Neural cell (in vitro differentiated cells): ENCODE measurements around the gene MCM5.

Experiments
- CTCF ChIP-seq: fragments of 450-650 bp; IDR thresholded peaks from 2 replicates; pipeline ENCODE4 v1.5.1; 2014; ENCODE audit warnings: antibody characterized with exemption, mild to moderate bottlenecking, moderate library complexity; ENCODE audit not compliant: poor library complexity, severe bottlenecking
- REST ChIP-seq: IDR thresholded peaks from 2 replicates; pipeline ENCODE4 v1.6.1; 2012; ENCODE audit warnings: borderline replicate concordance

GRCh38 chr22:35463231-35463933 is 63.4 kb downstream of the MCM5 start:
- no peak for TF ChIP-seq CTCF
- TF ChIP-seq REST, result no peak
